ENCODE data around the gene IP6K3.

DNA sequence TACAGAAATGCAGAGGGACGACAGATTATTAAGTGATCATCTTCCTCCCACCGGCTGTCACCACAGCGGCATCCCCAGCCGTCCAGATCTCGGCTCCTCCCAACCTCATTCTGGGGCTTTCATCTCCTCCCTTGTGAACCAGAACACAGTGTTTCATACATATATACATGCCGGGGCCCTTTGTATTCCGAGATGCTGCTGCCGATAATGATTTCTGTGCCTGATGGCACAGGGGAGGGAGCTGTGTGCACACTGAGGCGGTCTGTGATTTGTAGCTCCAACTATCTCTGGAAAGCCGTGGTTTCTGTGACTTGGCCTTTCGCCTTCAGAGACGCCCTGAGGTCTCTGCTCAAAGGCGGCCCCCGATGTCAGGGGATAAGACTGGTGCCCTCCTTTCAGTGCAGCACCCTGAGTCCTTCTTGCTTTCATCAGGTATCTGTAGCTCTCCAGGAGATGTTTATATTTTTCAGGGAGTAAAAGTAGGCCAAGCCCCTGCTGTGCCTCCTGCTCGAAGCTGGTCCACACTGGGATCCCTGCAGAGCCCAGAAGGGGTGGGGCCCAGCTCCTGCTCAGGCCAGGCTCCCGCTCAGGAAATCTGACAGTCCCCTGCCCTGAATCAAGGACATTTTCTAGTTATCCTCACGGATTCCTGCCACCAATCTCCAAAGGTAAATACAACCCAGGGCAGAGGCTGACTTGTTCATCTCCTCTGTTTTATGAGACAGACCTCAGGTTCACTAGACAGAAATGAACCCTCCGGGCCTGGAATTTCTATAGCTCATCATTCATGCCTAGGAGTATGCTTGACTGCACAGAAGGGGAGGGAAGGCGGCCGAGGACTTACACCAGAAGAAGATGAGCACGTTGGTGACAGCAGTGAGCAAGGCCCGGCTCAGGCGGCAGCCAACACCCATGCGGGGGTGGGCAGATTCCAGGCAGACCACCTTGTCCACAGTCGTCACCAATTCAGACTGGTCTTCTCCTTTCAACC is 31.0 kb upstream of the IP6K3 start:
- no peak for TF ChIP-seq CTCF (IDR thresholded peaks at IDR 0.05)
- TF ChIP-seq POLR2A (IDR thresholded peaks at IDR 0.05) = no peak

Measured in heart left ventricle (tissue), 13 donors.